IMR-90 (cell line): Measurements from ENCODE around the gene OR7A5.
"Not testable (repeated sequence)": the region's sequence is repeated elsewhere in the genome, so short reads cannot be mapped to it uniquely, and the experiment has no call there.

Source experiments
- CEBPB ChIP-seq: IDR thresholded peaks from 2 replicates; pipeline ENCODE4 v1.6.1; 2012; ENCODE audit warnings: low read depth, low read length, improper control_type of control experiment
- MAFK ChIP-seq: IDR thresholded peaks from 2 replicates; pipeline ENCODE4 v1.6.1; 2012; ENCODE audit warnings: low read depth, low read length, improper control_type of control experiment
- MXI1 ChIP-seq: IDR thresholded peaks from 2 replicates; pipeline ENCODE4 v1.6.1; 2012; ENCODE audit warnings: low read depth, mild to moderate bottlenecking, low read length, moderate library complexity, borderline replicate concordance
- NFE2L2 ChIP-seq: fragments of 150-350 bp; IDR thresholded peaks from 2 replicates; pipeline ENCODE4 v1.6.1; 2016; ENCODE audit warnings: low read depth, mild to moderate bottlenecking, low read length
- POLR2A ChIP-seq: IDR thresholded peaks from 2 replicates; pipeline ENCODE4 v1.6.1; 2012; ENCODE audit warnings: mild to moderate bottlenecking, low read depth, low read length
- RCOR1 ChIP-seq: IDR thresholded peaks from 2 replicates; pipeline ENCODE4 v1.6.1; 2012; ENCODE audit warnings: mild to moderate bottlenecking, low read length, improper control_type of control experiment; ENCODE audit not compliant: insufficient replicate concordance
- RFX5 ChIP-seq: IDR thresholded peaks from 2 replicates; pipeline ENCODE4 v1.8.0; 2012; ENCODE audit warnings: low read depth, mild to moderate bottlenecking, low read length, moderate library complexity
- SMC3 ChIP-seq: fragments of 150-350 bp; IDR thresholded peaks from 2 replicates; pipeline ENCODE4 v1.6.1; 2016; ENCODE audit warnings: low read depth, mild to moderate bottlenecking, antibody characterized with exemption, low read length, moderate library complexity
- TF ChIP-seq, protein P1 (sequence below): conservative IDR thresholded peaks from 2 replicates; pipeline ENCODE4 v1.5.1; 2012; ENCODE audit warnings: mild to moderate bottlenecking, low read depth, low read length, improper control_type of control experiment
- TF ChIP-seq, protein P2 (sequence below): fragments of 150-350 bp; IDR thresholded peaks from 2 replicates; pipeline ENCODE4 v1.6.1; 2016; ENCODE audit warnings: low read depth, mild to moderate bottlenecking, low read length, moderate library complexity, borderline replicate concordance
- TF ChIP-seq, protein P3 (sequence below): fragments of 150-350 bp; IDR thresholded peaks from 2 replicates; pipeline ENCODE4 v1.6.1; 2017; ENCODE audit warnings: mild to moderate bottlenecking, antibody characterized with exemption, low read length, low read depth

DNA sequence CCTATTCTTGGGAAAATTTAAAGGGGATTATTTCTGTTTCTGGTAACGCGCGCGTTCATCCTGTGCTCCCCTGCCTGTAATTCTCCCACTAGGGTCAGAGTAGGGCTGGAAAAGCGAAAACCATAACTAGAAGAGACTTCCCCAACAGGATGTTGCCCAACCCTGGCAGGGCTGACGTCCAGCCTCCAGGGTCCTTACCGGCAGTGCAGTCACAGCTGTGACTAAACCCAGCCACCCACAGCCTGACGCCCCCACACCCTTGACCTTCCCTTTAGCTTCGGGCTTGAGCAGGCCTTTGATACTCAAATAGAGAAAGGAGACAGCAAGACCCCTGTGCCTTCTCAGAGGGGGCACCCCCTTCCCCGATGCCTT, 50.3 kb downstream of the OR7A5 start:
- not testable (repeated sequence) for TF ChIP-seq POLR2A, SMC3, RCOR1, NFE2L2, RFX5, MXI1, MAFK
- TF ChIP-seq, protein P1, sequence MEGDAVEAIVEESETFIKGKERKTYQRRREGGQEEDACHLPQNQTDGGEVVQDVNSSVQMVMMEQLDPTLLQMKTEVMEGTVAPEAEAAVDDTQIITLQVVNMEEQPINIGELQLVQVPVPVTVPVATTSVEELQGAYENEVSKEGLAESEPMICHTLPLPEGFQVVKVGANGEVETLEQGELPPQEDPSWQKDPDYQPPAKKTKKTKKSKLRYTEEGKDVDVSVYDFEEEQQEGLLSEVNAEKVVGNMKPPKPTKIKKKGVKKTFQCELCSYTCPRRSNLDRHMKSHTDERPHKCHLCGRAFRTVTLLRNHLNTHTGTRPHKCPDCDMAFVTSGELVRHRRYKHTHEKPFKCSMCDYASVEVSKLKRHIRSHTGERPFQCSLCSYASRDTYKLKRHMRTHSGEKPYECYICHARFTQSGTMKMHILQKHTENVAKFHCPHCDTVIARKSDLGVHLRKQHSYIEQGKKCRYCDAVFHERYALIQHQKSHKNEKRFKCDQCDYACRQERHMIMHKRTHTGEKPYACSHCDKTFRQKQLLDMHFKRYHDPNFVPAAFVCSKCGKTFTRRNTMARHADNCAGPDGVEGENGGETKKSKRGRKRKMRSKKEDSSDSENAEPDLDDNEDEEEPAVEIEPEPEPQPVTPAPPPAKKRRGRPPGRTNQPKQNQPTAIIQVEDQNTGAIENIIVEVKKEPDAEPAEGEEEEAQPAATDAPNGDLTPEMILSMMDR, result not testable (repeated sequence)
- TF ChIP-seq, protein P2, sequence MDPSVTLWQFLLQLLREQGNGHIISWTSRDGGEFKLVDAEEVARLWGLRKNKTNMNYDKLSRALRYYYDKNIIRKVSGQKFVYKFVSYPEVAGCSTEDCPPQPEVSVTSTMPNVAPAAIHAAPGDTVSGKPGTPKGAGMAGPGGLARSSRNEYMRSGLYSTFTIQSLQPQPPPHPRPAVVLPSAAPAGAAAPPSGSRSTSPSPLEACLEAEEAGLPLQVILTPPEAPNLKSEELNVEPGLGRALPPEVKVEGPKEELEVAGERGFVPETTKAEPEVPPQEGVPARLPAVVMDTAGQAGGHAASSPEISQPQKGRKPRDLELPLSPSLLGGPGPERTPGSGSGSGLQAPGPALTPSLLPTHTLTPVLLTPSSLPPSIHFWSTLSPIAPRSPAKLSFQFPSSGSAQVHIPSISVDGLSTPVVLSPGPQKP, result not testable (repeated sequence)
- TF ChIP-seq, protein P3, sequence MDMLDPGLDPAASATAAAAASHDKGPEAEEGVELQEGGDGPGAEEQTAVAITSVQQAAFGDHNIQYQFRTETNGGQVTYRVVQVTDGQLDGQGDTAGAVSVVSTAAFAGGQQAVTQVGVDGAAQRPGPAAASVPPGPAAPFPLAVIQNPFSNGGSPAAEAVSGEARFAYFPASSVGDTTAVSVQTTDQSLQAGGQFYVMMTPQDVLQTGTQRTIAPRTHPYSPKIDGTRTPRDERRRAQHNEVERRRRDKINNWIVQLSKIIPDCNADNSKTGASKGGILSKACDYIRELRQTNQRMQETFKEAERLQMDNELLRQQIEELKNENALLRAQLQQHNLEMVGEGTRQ, result not testable (repeated sequence)
- peak; percentile 46; the same call in 1 of the 2 replicates for TF ChIP-seq CEBPB
